ENCODE results near the gene SERPINE1. TPM values are rescaled to one million over a fixed set of nuclear protein-coding genes. Genes with fewer than 3 reads are reported as not detected.
A peak's percentile ranks its signal among the peaks of the same experiment; 100 is the strongest.
"Not testable (repeated sequence)": the region's sequence is repeated elsewhere in the genome, so short reads cannot be mapped to it uniquely, and the experiment has no call there.

Gene SERPINE1
- total RNA-seq, 2 donors from 2014 or later = 0.32 to 2.5 TPM

- no peaks in the 10 kb centered on the region for H3K9me3 ChIP-seq (ENCODE audit: control insufficient read depth, low read length, poor library complexity, severe bottlenecking)
- Mint-ChIP-seq H3K4me3 (no peak overlapping the region), H3K27ac (peak overlapping the region; percentile 53), H3K36me3 (ENCODE audit: low read depth) (peaks cover 4% of the 10 kb centered on the region), H3K4me1 (peaks cover 35% of the 10 kb centered on the region), H3K27me3 (no peaks in the 10 kb centered on the region)
- no peak for ATAC-seq
- DNase-seq = no peak
These were observed 32.5 kb upstream of the SERPINE1 start for GRCh38 chr7:101094376-101094775.

- H3K27me3 Mint-ChIP-seq = no peaks in the 10 kb centered on the region
- peak overlapping the region; percentile 53 for H3K27ac Mint-ChIP-seq
- H3K4me3 Mint-ChIP-seq = no peak overlapping the region
- ATAC-seq (no peak), DNase-seq (no peak)
- peaks cover 31% of the 10 kb centered on the region for H3K4me1 Mint-ChIP-seq
- H3K9me3 ChIP-seq (ENCODE audit: control insufficient read depth, low read length, poor library complexity, severe bottlenecking) = no peaks in the 10 kb centered on the region
- peaks cover 4% of the 10 kb centered on the region for H3K36me3 Mint-ChIP-seq (ENCODE audit: low read depth)
These were observed 32.0 kb upstream of the SERPINE1 start for GRCh38 chr7:101094791-101095375.

GRCh38 chr7:101096331-101096956 is 30.5 kb upstream of the SERPINE1 start:
- H3K27me3 Mint-ChIP-seq = peaks cover 11% of the 10 kb centered on the region

GRCh38 chr7:101096957-101097347 is 30.0 kb upstream of the SERPINE1 start:
- Mint-ChIP-seq H3K36me3 (ENCODE audit: low read depth) (peaks cover 2% of the 10 kb centered on the region), H3K4me1 (peaks cover 23% of the 10 kb centered on the region), H3K27me3 (peaks cover 14% of the 10 kb centered on the region), H3K4me3 (no peak overlapping the region), H3K27ac (peak overlapping the region; percentile 48)
- DNase-seq (no peak), ATAC-seq (no peak)
- no peaks in the 10 kb centered on the region for H3K9me3 ChIP-seq (ENCODE audit: control insufficient read depth, low read length, poor library complexity, severe bottlenecking)

More at GRCh38 chr7:101096331-101096956, 30.5 kb upstream of the SERPINE1 start:
- no peak for DNase-seq
- Mint-ChIP-seq H3K4me1 (peaks cover 23% of the 10 kb centered on the region), H3K36me3 (ENCODE audit: low read depth) (no peaks in the 10 kb centered on the region), H3K4me3 (no peak overlapping the region), H3K27ac (peak overlapping the region; percentile 48)
- no peak for ATAC-seq
- H3K9me3 ChIP-seq (ENCODE audit: control insufficient read depth, low read length, poor library complexity, severe bottlenecking) = no peaks in the 10 kb centered on the region

GRCh38 chr7:101097561-101097960 is 29.3 kb upstream of the SERPINE1 start:
- Mint-ChIP-seq H3K27ac (peak overlapping the region; percentile 48), H3K27me3 (peaks cover 14% of the 10 kb centered on the region), H3K36me3 (ENCODE audit: low read depth) (peaks cover 2% of the 10 kb centered on the region), H3K4me3 (no peak overlapping the region), H3K4me1 (peaks cover 23% of the 10 kb centered on the region)
- DNase-seq = no peak
- H3K9me3 ChIP-seq (ENCODE audit: control insufficient read depth, low read length, poor library complexity, severe bottlenecking) = no peaks in the 10 kb centered on the region
- ATAC-seq = no peak

- H3K9me3 ChIP-seq (ENCODE audit: control insufficient read depth, low read length, poor library complexity, severe bottlenecking) = no peaks in the 10 kb centered on the region
- no peak overlapping the region for H3K27ac Mint-ChIP-seq
- DNase-seq = no peak
- ATAC-seq = peak; percentile 50
- H3K36me3 Mint-ChIP-seq (ENCODE audit: low read depth) = peaks cover 2% of the 10 kb centered on the region
- peaks cover 37% of the 10 kb centered on the region for H3K27me3 Mint-ChIP-seq
- H3K4me1 Mint-ChIP-seq = peaks cover 15% of the 10 kb centered on the region
- no peak overlapping the region for H3K4me3 Mint-ChIP-seq
These were observed 26.7 kb upstream of the SERPINE1 start for GRCh38 chr7:101099969-101100781.

GRCh38 chr7:101100858-101101847 is 25.8 kb upstream of the SERPINE1 start:
- DNase-seq = no peak
- Mint-ChIP-seq H3K36me3 (ENCODE audit: low read depth) (peaks cover 2% of the 10 kb centered on the region), H3K4me1 (peaks cover 11% of the 10 kb centered on the region), H3K27me3 (peaks cover 38% of the 10 kb centered on the region), H3K4me3 (no peak overlapping the region), H3K27ac (no peak overlapping the region)
- no peak for ATAC-seq
- H3K9me3 ChIP-seq (ENCODE audit: control insufficient read depth, low read length, poor library complexity, severe bottlenecking) = no peaks in the 10 kb centered on the region

- DNase-seq (no peak), ATAC-seq (no peak)
- H3K9me3 ChIP-seq (ENCODE audit: control insufficient read depth, low read length, poor library complexity, severe bottlenecking) = no peaks in the 10 kb centered on the region
- peaks cover 9% of the 10 kb centered on the region for H3K4me1 Mint-ChIP-seq
- peaks cover 2% of the 10 kb centered on the region for H3K36me3 Mint-ChIP-seq (ENCODE audit: low read depth)
- H3K4me3 Mint-ChIP-seq = no peak overlapping the region
- no peak overlapping the region for H3K27ac Mint-ChIP-seq
- H3K27me3 Mint-ChIP-seq = peaks cover 38% of the 10 kb centered on the region
These were observed 24.9 kb upstream of the SERPINE1 start for GRCh38 chr7:101102026-101102425.

- not testable (repeated sequence) for H3K27ac Mint-ChIP-seq; H3K4me1 Mint-ChIP-seq; H3K36me3 Mint-ChIP-seq (ENCODE audit: low read depth); H3K9me3 ChIP-seq (ENCODE audit: control insufficient read depth, low read length, poor library complexity, severe bottlenecking); H3K4me3 Mint-ChIP-seq; ATAC-seq; DNase-seq
- H3K27me3 Mint-ChIP-seq = peaks cover 42% of the 10 kb centered on the region
These were observed 23.2 kb upstream of the SERPINE1 start for GRCh38 chr7:101103701-101104100.

GRCh38 chr7:101104193-101104713 is 22.7 kb upstream of the SERPINE1 start:
- ATAC-seq (no peak), DNase-seq (no peak)
- Mint-ChIP-seq H3K36me3 (ENCODE audit: low read depth) (peaks cover 2% of the 10 kb centered on the region), H3K4me1 (peaks cover 3% of the 10 kb centered on the region), H3K27ac (no peak overlapping the region), H3K4me3 (no peak overlapping the region), H3K27me3 (peaks cover 45% of the 10 kb centered on the region)
- H3K9me3 ChIP-seq (ENCODE audit: control insufficient read depth, low read length, poor library complexity, severe bottlenecking) = no peaks in the 10 kb centered on the region

- DNase-seq = no peak
- Mint-ChIP-seq H3K36me3 (ENCODE audit: low read depth) (peaks cover 2% of the 10 kb centered on the region), H3K4me3 (no peak overlapping the region), H3K4me1 (peaks cover 3% of the 10 kb centered on the region), H3K27ac (no peak overlapping the region), H3K27me3 (peaks cover 49% of the 10 kb centered on the region)
- ATAC-seq = no peak
- no peaks in the 10 kb centered on the region for H3K9me3 ChIP-seq (ENCODE audit: control insufficient read depth, low read length, poor library complexity, severe bottlenecking)
These were observed 22.1 kb upstream of the SERPINE1 start for GRCh38 chr7:101104799-101105198.

- not testable (repeated sequence) for ATAC-seq; H3K4me1 Mint-ChIP-seq; H3K36me3 Mint-ChIP-seq (ENCODE audit: low read depth); DNase-seq; H3K27ac Mint-ChIP-seq; H3K9me3 ChIP-seq (ENCODE audit: control insufficient read depth, low read length, poor library complexity, severe bottlenecking); H3K4me3 Mint-ChIP-seq
- peaks cover 49% of the 10 kb centered on the region for H3K27me3 Mint-ChIP-seq
These were observed 21.7 kb upstream of the SERPINE1 start for GRCh38 chr7:101105248-101105647.
